HepG2 (cell line): Measurements from ENCODE around the gene ERFL. TPM values are rescaled to one million over a fixed set of nuclear protein-coding genes. Genes with fewer than 3 reads are reported as not detected.
A peak's percentile ranks its signal among the peaks of the same experiment; 100 is the strongest.

Experiments used
- ATF3 ChIP-seq: sonication (generic); formaldehyde crosslinking; IDR thresholded peaks from 2 replicates; pipeline ENCODE4 v1.4.0; 2020; ENCODE audit warnings: missing genetic modification reagents
- BCLAF1 ChIP-seq: fragments of 450-650 bp; IDR thresholded peaks from 2 replicates; pipeline ENCODE4 v1.6.1; 2017; ENCODE audit warnings: mild to moderate bottlenecking
- HNF1B ChIP-seq: sonication (generic); formaldehyde crosslinking; IDR thresholded peaks from 2 replicates; pipeline ENCODE4 v1.5.1; 2020; ENCODE audit warnings: mild to moderate bottlenecking, moderate library complexity, missing genetic modification reagents
- HNRNPLL ChIP-seq: fragments of 200-400 bp; formaldehyde crosslinking; IDR thresholded peaks from 2 replicates; pipeline ENCODE4 v1.6.1; 2017; ENCODE audit warnings: mild to moderate bottlenecking, low read depth, low read length; ENCODE audit not compliant: poor library complexity, severe bottlenecking
- NFE2 ChIP-seq: sonication (generic); formaldehyde crosslinking; IDR thresholded peaks from 2 replicates; pipeline ENCODE4 v1.4.0; 2020; ENCODE audit warnings: missing genetic modification reagents
- PCBP1 ChIP-seq: fragments of 200-400 bp; formaldehyde crosslinking; IDR thresholded peaks from 2 replicates; pipeline ENCODE4 v1.6.1; 2017; ENCODE audit warnings: mild to moderate bottlenecking, low read depth, low read length, borderline replicate concordance
- SNAPC2 ChIP-seq: sonication (generic); formaldehyde crosslinking; IDR thresholded peaks from 2 replicates; pipeline ENCODE4 v1.8.1; 2022; ENCODE audit warnings: mild to moderate bottlenecking, missing genetic modification reagents
- ZFP36 ChIP-seq: fragments of 150-350 bp; IDR thresholded peaks from 2 replicates; pipeline ENCODE4 v1.6.1; 2018; ENCODE audit warnings: borderline replicate concordance, low read length, low read depth; ENCODE audit not compliant: partially characterized antibody
- ZIK1 ChIP-seq: sonication (generic); formaldehyde crosslinking; IDR thresholded peaks from 2 replicates; pipeline ENCODE4 v1.5.0; 2020; ENCODE audit warnings: mild to moderate bottlenecking, low read depth, missing genetic modification reagents, borderline replicate concordance
- ZNF225 ChIP-seq: sonication (generic); formaldehyde crosslinking; IDR thresholded peaks from 2 replicates; pipeline ENCODE4 v1.4.0; 2020; ENCODE audit warnings: mild to moderate bottlenecking, missing genetic modification reagents
- ZNF232 ChIP-seq: sonication (generic); formaldehyde crosslinking; IDR thresholded peaks from 2 replicates; pipeline ENCODE4 v1.4.0; 2020; ENCODE audit warnings: missing genetic modification reagents, borderline replicate concordance
- ZNF407 ChIP-seq: sonication (generic); formaldehyde crosslinking; IDR thresholded peaks from one replicate; pipeline ENCODE4 v1.5.1; 2020; ENCODE audit warnings: mild to moderate bottlenecking, missing genetic modification reagents; ENCODE audit errors: not compliant biosample characterization
- ZNF747 ChIP-seq: sonication (generic); formaldehyde crosslinking; IDR thresholded peaks from 2 replicates; pipeline ENCODE4 v1.8.1; 2023; ENCODE audit warnings: missing genetic modification reagents, mild to moderate bottlenecking, borderline replicate concordance
- ZNF782 ChIP-seq: sonication (generic); formaldehyde crosslinking; IDR thresholded peaks from 2 replicates; pipeline ENCODE4 v1.4.0; 2020; ENCODE audit warnings: missing genetic modification reagents, mild to moderate bottlenecking, borderline replicate concordance
- polyA plus RNA-seq, 8 experiments: library from polyadenylated mRNA; depleted of rRNA in 3 of 8; stranded (reverse) in 7 of 8; unstranded in 1 of 8; fragments of >200 nt; fragmentation: Illumina TruSeq in 4 of 8; extraction: Trizol in 4 of 8; gene quantifications; 2 replicates each; pipeline versions ENCODE4 v1.2.1 to v1.2.3, GENCODE V29; 2011 to 2016; ENCODE audit warnings: low read depth in 4 of 8, missing spikeins in 1 of 8, mixed read lengths in 1 of 8; ENCODE audit not compliant: insufficient read depth in 1 of 8
- total RNA-seq, 5 experiments: library from RNA; depleted of rRNA; stranded (reverse); fragments of >200 nt; fragmentation: Illumina TruSeq; extraction: Trizol; gene quantifications; 2 replicates each; pipeline ENCODE4 v1.2.3, GENCODE V29; 2016; ENCODE audit warnings: low read depth in 1 of 5

ERFL gene
- total and polyA plus RNA-seq, 2 of the 13 experiments (the other 11 are each of a cell fraction or from before 2014, with no cell fraction given) = not detected

- TF ChIP-seq HNF1B (CRISPR knock-in tag) (peak; percentile 79; the same call in 1 of the 2 replicates), ZIK1 (CRISPR knock-in tag) (no peak; the same call in 1 of the 2 replicates), ZFP36 (no peak), SNAPC2 (CRISPR knock-in tag) (no peak), ATF3 (CRISPR knock-in tag) (peak; percentile 44; the same call in 1 of the 2 replicates), ZNF407 (CRISPR knock-in tag) (peak; percentile 24), ZNF232 (CRISPR knock-in tag) (peak; percentile 78; the same call in 1 of the 2 replicates), ZNF782 (CRISPR knock-in tag) (no peak), PCBP1 (no peak), ZNF225 (CRISPR knock-in tag) (no peak), HNRNPLL (peak; percentile 85), BCLAF1 (no peak), ZNF747 (peak; percentile 80; the same call in 1 of the 2 replicates), NFE2 (CRISPR knock-in tag) (no peak)
These were observed 44.2 kb downstream of the ERFL start (continued) for GRCh38 chr19:41883821-41884733.
